Kidney tubule cell (primary cell): ENCODE results near the gene CEACAM16.
A peak's percentile ranks its signal among the peaks of the same experiment; 100 is the strongest.

ENCODE experiments used
- DNase-seq: peaks from one replicate; pipeline ENCODE4 v3.0.0-alpha.2; 2018; ENCODE audit warnings: low spot score

CEACAM16 gene

DNA sequence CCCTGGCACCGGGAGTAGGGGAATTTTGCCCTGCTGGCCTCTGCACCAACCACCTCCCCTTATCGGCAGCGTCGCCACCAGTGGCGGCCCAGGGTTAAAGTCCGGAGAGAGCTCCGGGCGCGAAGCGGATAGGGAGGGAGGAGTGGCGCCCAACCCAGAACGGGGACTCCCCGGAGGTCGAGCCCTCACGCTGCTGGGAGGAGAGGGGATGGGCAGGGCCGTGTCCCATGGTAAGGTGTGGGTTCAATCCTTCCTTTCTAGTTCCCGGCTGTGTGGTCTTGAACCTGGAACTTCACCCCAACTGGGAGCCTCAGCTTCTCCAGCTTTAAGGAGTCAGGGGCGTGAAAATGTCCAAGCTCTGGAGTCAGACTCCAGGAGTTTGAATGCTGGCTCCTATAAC is 26.3 kb downstream of the CEACAM16 start:
- DNase-seq = peak; percentile 55

GRCh38 chr19:44725684-44726083 is 26.7 kb downstream of the CEACAM16 start:
- no peak for DNase-seq

DNA sequence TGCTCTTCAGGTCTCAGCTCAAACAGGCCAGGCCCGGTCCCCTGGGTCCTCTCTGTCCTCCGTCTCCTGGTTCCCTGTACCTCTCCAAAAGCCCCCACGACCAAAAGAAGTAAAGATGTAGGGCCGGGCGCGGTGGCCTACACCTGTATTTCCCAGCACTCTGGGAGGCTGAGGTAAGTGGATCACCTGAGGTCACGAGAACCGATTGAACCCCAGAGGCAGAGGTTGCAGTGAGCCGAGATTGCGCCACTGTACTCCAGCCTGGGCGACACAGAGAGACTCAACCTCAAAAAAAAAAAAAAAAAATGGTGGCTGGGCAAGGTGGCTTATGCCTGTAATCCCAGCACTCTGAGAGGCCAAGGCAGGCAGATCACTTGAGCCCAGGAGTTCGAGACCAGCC is 27.5 kb downstream of the CEACAM16 start:
- no peak for DNase-seq

DNA sequence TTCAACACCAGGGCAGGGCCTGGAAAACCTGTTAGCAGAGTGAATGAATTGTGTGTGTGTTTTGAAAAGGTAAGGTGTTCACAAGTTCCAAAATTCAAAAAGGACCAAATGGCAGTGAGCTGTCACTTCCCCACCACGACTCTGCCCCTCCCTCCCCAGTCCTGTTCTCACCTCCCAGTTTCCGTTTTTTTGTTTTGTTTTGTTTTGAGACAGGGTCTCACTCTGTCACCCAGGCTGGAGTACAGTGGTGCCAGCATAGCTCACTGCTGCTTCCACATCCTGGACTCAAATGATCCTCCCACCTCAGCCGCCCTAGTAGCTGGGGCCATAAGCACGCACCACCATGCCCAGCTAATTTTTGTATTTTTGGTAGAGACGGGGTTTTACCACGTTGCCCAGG is 29.2 kb downstream of the CEACAM16 start:
- no peak for DNase-seq

DNA sequence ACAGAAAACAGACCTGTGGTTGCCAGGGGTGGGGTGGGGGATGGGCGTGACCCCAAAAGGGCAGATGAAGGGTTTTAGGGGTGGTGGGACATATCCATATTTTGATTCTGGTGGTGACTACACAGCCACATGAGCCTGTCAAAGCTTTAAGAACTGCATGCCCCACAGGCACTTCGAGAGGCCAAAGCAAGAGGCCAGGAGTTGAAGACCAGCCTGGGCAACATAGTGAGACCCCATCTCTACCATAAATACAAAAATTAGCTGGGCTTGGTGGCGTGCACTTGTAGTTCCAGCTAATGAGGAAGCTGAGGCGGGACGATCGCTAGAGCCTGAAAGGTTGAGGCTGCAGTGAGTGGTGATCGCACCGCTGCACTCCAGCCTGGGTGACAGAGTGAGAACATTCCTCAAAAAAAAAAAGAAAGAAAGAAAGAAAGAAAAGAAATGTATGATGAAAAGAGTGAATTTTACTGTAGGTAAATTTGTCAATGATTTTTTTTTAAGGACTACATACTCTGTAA is 30.6 kb downstream of the CEACAM16 start:
- peak; percentile 39 for DNase-seq

DNA sequence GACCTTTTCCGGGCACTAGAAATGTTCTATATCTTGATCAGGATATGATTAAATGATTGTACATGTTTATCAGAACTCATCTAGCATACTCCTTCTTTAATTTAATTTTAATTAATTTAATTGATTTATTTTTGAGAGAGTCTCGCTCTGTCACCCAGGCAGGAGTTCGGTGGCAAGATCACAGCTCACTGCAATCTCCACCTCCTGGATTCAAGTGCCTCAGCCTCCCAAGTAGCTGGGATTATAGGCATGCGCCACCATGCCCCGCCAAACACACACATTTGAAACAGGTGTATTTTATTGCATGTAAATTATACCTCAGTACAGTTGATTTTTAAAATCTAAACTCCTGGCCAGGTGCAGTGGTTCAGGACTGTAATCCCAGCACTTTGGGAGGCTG is 32.1 kb downstream of the CEACAM16 start:
- no peak for DNase-seq

- no peak for DNase-seq
Measured at GRCh38 chr19:44731622-44732021, 32.7 kb downstream of the CEACAM16 start.

- DNase-seq = no peak
Measured at GRCh38 chr19:44732235-44733014, 33.5 kb downstream of the CEACAM16 start.

GRCh38 chr19:44734357-44734756 is 35.4 kb downstream of the CEACAM16 start:
- DNase-seq = no peak

DNA sequence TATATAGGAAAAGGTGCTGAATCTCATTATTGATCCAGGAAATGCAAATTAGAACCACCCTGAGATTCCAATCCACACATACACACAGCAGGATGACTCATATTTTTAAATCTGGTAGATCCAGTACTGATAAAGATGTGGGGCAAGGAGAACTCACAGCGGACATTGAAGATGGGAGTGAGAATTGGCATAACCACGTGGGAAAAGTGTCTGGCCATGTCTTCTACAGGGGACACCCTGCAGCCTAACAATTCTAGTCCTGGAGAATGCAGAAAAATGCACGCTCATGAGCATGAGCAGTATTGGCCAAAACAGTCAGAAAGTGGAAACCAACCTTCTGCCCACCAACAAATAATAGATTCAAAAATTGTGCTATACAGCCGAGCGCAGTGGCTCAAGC is 36.1 kb downstream of the CEACAM16 start:
- peak; percentile 36 for DNase-seq

GRCh38 chr19:44737238-44738071 is 38.5 kb downstream of the CEACAM16 start:
- peak; percentile 64 for DNase-seq

DNA sequence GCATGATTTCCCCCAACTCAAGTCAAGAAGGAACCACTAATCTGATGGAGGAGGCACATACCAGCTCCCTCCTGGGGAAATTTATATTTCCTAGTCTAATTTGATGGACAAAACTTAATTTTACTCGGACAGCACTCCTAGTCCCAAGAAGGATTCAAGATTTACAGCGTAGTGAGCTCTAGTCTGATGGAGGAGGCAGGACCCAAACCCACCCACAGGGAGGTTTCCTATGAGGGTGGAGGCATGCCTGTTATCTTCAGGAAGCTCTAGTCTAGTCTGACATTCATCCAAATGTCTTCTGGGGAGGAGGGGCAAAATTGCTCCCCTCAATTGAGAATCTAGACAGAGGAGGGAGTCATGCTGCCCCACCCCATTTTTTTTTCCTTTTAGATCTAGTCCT is 39.2 kb downstream of the CEACAM16 start:
- no peak for DNase-seq

- peak; percentile 86 for DNase-seq
Measured at GRCh38 chr19:44738603-44739558, 39.9 kb downstream of the CEACAM16 start.

GRCh38 chr19:44740351-44740824 is 41.4 kb downstream of the CEACAM16 start:
- no peak for DNase-seq

DNA sequence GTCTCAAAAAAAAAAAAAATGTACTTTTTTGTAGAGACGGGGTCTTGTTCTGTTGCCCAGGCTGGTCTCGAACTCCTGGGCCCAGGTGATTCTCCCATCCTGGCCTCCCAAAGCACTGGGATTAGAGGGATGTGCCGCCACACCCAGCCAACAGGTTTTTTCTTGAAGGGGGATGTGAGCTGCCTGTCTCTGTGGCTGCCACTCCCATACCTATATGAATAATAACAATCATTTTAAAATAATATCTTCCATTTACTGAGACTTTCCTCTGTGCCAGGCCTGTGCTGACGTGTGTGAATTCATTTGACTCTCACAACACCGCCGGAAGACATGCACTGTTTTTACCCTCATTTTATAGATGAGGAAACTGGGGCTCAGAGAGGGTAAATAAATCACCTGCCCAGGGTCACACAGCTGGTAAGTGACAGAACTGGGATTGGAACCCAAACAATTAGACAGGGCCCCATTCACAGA is 42.3 kb downstream of the CEACAM16 start:
- DNase-seq = peak; percentile 23

- DNase-seq = peak; percentile 99
Measured at GRCh38 chr19:44741841-44742329, 42.9 kb downstream of the CEACAM16 start.

DNA sequence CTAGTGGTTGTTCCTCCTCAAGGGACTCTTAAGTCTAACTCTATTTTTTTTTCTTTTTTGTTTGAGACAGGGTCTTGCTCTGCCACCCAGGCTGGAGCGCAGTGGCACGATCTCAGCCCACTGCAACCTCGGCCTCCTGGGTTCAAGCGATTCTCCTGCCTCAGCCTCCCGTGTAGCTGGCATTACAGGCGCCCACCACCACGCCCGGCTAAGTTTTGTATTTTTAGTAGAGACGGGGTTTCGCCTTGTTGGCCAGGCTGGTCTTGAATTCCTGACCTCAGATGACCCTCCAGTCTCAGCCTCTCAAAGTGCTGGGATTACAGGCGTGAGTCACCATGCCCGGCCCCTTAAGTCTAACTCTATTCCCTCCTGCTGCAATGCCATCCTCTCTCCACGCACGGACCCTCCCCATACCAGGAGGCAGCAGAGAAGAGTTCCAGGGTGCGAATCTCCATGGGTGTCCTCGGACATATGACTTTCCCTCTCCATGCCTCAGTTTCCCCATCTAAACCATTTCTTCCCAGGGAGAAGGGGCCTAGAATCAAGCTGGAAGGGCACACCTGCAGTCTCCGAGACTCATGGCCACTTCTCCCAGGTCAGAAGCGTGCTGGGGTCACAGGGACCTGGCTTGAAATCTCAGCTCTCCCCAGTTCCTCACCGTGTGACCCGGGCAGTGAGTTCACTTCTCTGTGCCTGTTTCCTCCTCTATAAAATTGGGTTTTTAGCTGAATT is 43.5 kb downstream of the CEACAM16 start:
- DNase-seq = peak; percentile 65

- DNase-seq = no peak
Measured at GRCh38 chr19:44744871-44745332, 46.0 kb downstream of the CEACAM16 start.

DNA sequence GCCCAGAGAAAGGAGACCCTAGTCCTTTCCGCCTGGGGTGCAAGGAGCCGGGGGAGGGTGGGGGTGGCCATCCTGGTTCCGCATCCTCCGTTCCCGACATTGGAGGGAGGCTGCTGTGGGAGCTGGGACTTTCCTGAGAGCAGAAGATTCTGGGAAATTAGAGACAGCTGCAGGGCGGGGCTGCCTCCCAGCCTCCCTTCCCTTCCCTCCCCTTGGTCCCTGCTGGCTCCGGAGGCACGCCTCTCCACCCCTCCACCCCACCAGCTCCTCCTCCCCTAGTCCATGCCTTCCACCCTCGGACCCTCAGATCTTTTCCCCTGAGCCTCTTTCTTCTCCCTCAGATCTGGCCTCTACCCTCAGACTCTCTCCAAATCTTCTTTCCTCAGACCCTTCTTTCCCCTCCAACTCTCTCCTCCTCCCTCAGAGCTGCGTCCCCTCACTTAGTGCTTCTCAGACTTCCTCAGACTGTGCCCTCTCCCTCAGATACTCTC is 46.4 kb downstream of the CEACAM16 start:
- DNase-seq = peak; percentile 65

DNA sequence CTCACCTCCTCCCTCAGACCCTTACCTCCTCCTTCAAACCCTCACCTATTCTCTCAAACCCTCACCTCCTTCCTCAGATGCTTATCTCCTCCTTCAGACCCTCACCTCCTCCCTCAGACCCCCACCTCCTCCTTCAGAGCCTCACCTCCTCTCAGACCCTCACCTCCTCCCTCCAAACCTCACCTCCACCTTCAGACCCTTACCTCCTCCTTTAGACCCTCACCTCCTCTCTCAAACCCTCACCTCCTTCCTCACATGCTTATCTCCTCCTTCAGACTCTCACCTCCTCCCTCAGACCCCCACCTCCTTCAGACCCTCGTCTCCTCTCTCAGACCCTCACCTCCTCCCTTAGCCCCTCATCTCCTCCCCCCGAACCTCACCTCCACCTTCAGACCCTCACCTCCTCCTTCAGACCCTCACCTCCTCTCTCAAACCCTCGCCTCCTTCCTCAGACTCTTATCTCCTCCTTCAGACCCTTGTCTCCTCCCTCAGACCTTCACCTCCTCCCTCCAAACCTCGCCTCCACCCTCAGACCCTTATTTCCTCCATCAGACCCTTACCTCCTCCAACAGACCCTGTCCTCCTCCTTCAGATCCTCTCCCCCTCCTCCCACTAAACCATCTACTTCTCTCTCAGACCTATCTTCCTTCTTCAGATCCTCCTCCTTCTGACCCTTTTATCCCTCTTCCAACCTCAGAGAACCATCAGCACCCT is 47.1 kb downstream of the CEACAM16 start:
- DNase-seq = no peak
